SK-N-MC (cell line): ENCODE results near the gene SAYSD1.
A peak's percentile ranks its signal among the peaks of the same experiment; 100 is the strongest.

Source experiments
- DNase-seq: peaks from one replicate; pipeline ENCODE4 v3.0.0-alpha.2; 2011; ENCODE audit warnings: low read depth, low spot score
- H3K27ac ChIP-seq: fragments of 200-600 bp; sonication (generic); 2 replicates; pipeline ENCODE4 v1.5.1; 2016; ENCODE audit warnings: mixed run types
- H3K36me3 ChIP-seq: fragments of 200-600 bp; sonication (generic); 2 replicates; pipeline ENCODE4 v1.6.1; 2017; ENCODE audit warnings: antibody characterized with exemption, low read length, mixed read lengths; ENCODE audit not compliant: insufficient read depth
- H3K4me3 ChIP-seq: fragments of 200-600 bp; sonication (generic); 2 replicates; pipeline ENCODE4 v1.5.1; 2016
- H3K9ac ChIP-seq: fragments of 200-600 bp; sonication (generic); 2 replicates; pipeline ENCODE4 v1.8.0; 2017; ENCODE audit warnings: mixed run types, mixed read lengths; ENCODE audit not compliant: insufficient read length
- H3K9me3 ChIP-seq: fragments of 200-600 bp; sonication (generic); 2 replicates; pipeline ENCODE4 v1.6.1; 2017; ENCODE audit warnings: low read depth, mild to moderate bottlenecking, antibody characterized with exemption, low read length, moderate library complexity, mixed read lengths
- EZH2 ChIP-seq: fragments of 200-600 bp; sonication (generic); IDR thresholded peaks from one replicate; pipeline ENCODE4 v1.6.1; 2017; ENCODE audit warnings: antibody characterized with exemption
- FOXP2 ChIP-seq: optimal IDR thresholded peaks from 2 replicates; pipeline ENCODE3; 2011; ENCODE audit warnings: mild to moderate bottlenecking, moderate library complexity; ENCODE audit not compliant: insufficient read depth; ENCODE audit errors: extremely low read length, control extremely low read depth
- POLR2AphosphoS5 ChIP-seq: IDR thresholded peaks from 2 replicates; pipeline ENCODE4 v1.6.1; 2012; ENCODE audit warnings: mild to moderate bottlenecking, low read depth, low read length, borderline replicate concordance

Gene SAYSD1

GRCh38 chr6:39118921-39119320 is 3.9 kb upstream of the SAYSD1 start:
- Histone ChIP-seq H3K27ac (no peak overlapping the region), H3K36me3 (no peaks in the 10 kb centered on the region), H3K9ac (no peak overlapping the region), H3K9me3 (no peaks in the 10 kb centered on the region), H3K4me3 (no peak overlapping the region)
- no peak for DNase-seq
- TF ChIP-seq FOXP2, result no peak

GRCh38 chr6:39114388-39114703 is 640 bp downstream of the SAYSD1 start:
- peak overlapping the region; percentile 94 for H3K9ac ChIP-seq
- no peak for DNase-seq
- no peaks in the 10 kb centered on the region for H3K9me3 ChIP-seq
- TF ChIP-seq POLR2AphosphoS5, result no peak
- no peak for TF ChIP-seq EZH2
- no peak overlapping the region for H3K27ac ChIP-seq
- H3K4me3 ChIP-seq, result peak overlapping the region; percentile 99
- peaks cover 13% of the 10 kb centered on the region for H3K36me3 ChIP-seq

GRCh38 chr6:39113788-39114187 is 1.2 kb downstream of the SAYSD1 start:
- no peak overlapping the region for H3K27ac ChIP-seq
- no peak for TF ChIP-seq POLR2AphosphoS5
- no peak for TF ChIP-seq FOXP2
- no peak for TF ChIP-seq EZH2
- peaks cover 15% of the 10 kb centered on the region for H3K36me3 ChIP-seq
- peak overlapping the region; percentile 94 for H3K9ac ChIP-seq
- H3K9me3 ChIP-seq, result no peaks in the 10 kb centered on the region
- no peak for DNase-seq
- peak overlapping the region; percentile 99 for H3K4me3 ChIP-seq

GRCh38 chr6:39111280-39111679 is 3.7 kb downstream of the SAYSD1 start:
- H3K9me3 ChIP-seq, result no peaks in the 10 kb centered on the region
- H3K36me3 ChIP-seq, result peaks cover 15% of the 10 kb centered on the region
- no peak overlapping the region for H3K9ac ChIP-seq
- H3K4me3 ChIP-seq, result no peak overlapping the region
- DNase-seq, result no peak
- TF ChIP-seq EZH2 (no peak), POLR2AphosphoS5 (no peak), FOXP2 (no peak)
- no peak overlapping the region for H3K27ac ChIP-seq

- no peak for DNase-seq
- H3K4me3 ChIP-seq, result no peak overlapping the region
Observed at GRCh38 chr6:39108041-39108839, 6.7 kb downstream of the SAYSD1 start.

GRCh38 chr6:39107641-39108040 is 7.3 kb downstream of the SAYSD1 start:
- no peak for TF ChIP-seq EZH2
- no peak for TF ChIP-seq POLR2AphosphoS5
- TF ChIP-seq FOXP2, result no peak
- Histone ChIP-seq H3K36me3 (peaks cover 15% of the 10 kb centered on the region), H3K27ac (no peak overlapping the region), H3K9me3 (no peaks in the 10 kb centered on the region), H3K4me3 (no peak overlapping the region), H3K9ac (no peak overlapping the region)
- DNase-seq, result no peak

More at GRCh38 chr6:39108041-39108839, 6.7 kb downstream of the SAYSD1 start:
- Histone ChIP-seq H3K36me3 (peaks cover 15% of the 10 kb centered on the region), H3K9ac (no peak overlapping the region), H3K9me3 (no peaks in the 10 kb centered on the region), H3K27ac (no peak overlapping the region)
- TF ChIP-seq POLR2AphosphoS5 (no peak), EZH2 (no peak), FOXP2 (no peak)

GRCh38 chr6:39107034-39107433 is 8.0 kb downstream of the SAYSD1 start:
- H3K9me3 ChIP-seq, result no peaks in the 10 kb centered on the region
- peaks cover 15% of the 10 kb centered on the region for H3K36me3 ChIP-seq
- no peak overlapping the region for H3K9ac ChIP-seq
- no peak for DNase-seq
- TF ChIP-seq EZH2, result no peak
- no peak for TF ChIP-seq FOXP2
- no peak for TF ChIP-seq POLR2AphosphoS5
- H3K27ac ChIP-seq, result no peak overlapping the region
- no peak overlapping the region for H3K4me3 ChIP-seq

GRCh38 chr6:39104528-39104927 is 10.5 kb downstream of the SAYSD1 start:
- Histone ChIP-seq H3K9ac (no peak overlapping the region), H3K36me3 (peaks cover 4% of the 10 kb centered on the region; the same call in 1 of the 2 replicates), H3K27ac (no peak overlapping the region), H3K9me3 (no peaks in the 10 kb centered on the region), H3K4me3 (no peak overlapping the region)
- TF ChIP-seq POLR2AphosphoS5 (no peak), EZH2 (no peak), FOXP2 (no peak)
- DNase-seq, result no peak

- TF ChIP-seq POLR2AphosphoS5 (no peak), EZH2 (no peak)
- DNase-seq, result no peak
Observed at GRCh38 chr6:39102821-39103136, 12.2 kb downstream of the SAYSD1 start.

More at GRCh38 chr6:39102821-39103136, 12.2 kb downstream of the SAYSD1 start:
- Histone ChIP-seq H3K4me3 (no peak overlapping the region), H3K9ac (no peak overlapping the region), H3K36me3 (no peaks in the 10 kb centered on the region; the same call in 1 of the 2 replicates), H3K27ac (no peak overlapping the region), H3K9me3 (no peaks in the 10 kb centered on the region)
